Neural cell (in vitro differentiated cells): ENCODE data around the gene RAB39B. TPM values are rescaled to one million over a fixed set of nuclear protein-coding genes. Genes with fewer than 3 reads are reported as not detected.

Experiments used
- polyA plus RNA-seq: library from polyadenylated mRNA; depleted of rRNA; stranded (reverse); fragments of >200 nt; gene quantifications from 2 replicates; pipeline ENCODE4 v1.2.3, GENCODE V29; 2014
- small RNA-seq, 3 experiments: library from RNA; depleted of rRNA; stranded (forward); fragments of <200 nt; gene quantifications; one replicate each; pipeline ENCODE3, GENCODE V24; 2012

The RAB39B gene
- polyA plus RNA-seq, 1 donor from 2014 or later: 27.4 TPM

Small RNAs within 50 kb of the gene (small RNA-seq; reads per million reads assigned to genes)
- 0 reads per million in 3 experiments for gene AC234781.4

Other genes with a start within 250 kb of the RAB39B start
- gene F8, start 241.8 kb downstream of the RAB39B start, polyA plus RNA-seq: 2.1 TPM in 2 replicates
- gene FUNDC2, start 237.6 kb downstream of the RAB39B start, polyA plus RNA-seq: 139 and 141 TPM in 2 replicates
- 15.7 and 16.4 TPM in 2 replicates for gene CMC4, start 193.4 kb downstream of the RAB39B start, polyA plus RNA-seq
- gene MTCP1, start 193.4 kb downstream of the RAB39B start, polyA plus RNA-seq: 1.1 and 2.4 TPM in 2 replicates
- gene BRCC3, start 193.0 kb downstream of the RAB39B start, polyA plus RNA-seq: 17.2 and 28.1 TPM in 2 replicates
- gene VBP1, start 48.0 kb downstream of the RAB39B start, polyA plus RNA-seq: 321 and 369 TPM in 2 replicates
- 2.9 and 5.8 TPM in 2 replicates for gene CLIC2, start 70.1 kb upstream of the RAB39B start, polyA plus RNA-seq
- not detected in 2 replicates for gene F8A2, start 117.6 kb upstream of the RAB39B start, polyA plus RNA-seq
- not detected in 2 replicates for gene F8A3, start 194.1 kb upstream of the RAB39B start, polyA plus RNA-seq